ENCODE measurements around the gene CD207. TPM values are rescaled to one million over a fixed set of nuclear protein-coding genes. Genes with fewer than 3 reads are reported as not detected.

Gene CD207
- total RNA-seq, 4 donors from 2014 or later, result 0.39 to 0.92 TPM; not detected in 2

GRCh38 chr2:70830366-70830765, 5.2 kb downstream of the CD207 start:
- Histone ChIP-seq H3K4me3 (no peak overlapping the region), H3K4me1 (no peaks in the 10 kb centered on the region), H3K27ac (no peak overlapping the region), H3K9me3 (peaks cover 0 to 11% (median 0%) of the 10 kb centered on the region in 3 donors), H3K36me3 (no peaks in the 10 kb centered on the region), H3K27me3 (peaks cover 24% of the 10 kb centered on the region)
- 51 to 65% methylated on average over 5 of the region's 5 CpGs for WGBS, 2 donors (ENCODE audit: low coverage in 1 of 2)
- TF ChIP-seq POLR2AphosphoS5 (IDR thresholded peaks at IDR 0.05), result no peak
- TF ChIP-seq, protein P1, sequence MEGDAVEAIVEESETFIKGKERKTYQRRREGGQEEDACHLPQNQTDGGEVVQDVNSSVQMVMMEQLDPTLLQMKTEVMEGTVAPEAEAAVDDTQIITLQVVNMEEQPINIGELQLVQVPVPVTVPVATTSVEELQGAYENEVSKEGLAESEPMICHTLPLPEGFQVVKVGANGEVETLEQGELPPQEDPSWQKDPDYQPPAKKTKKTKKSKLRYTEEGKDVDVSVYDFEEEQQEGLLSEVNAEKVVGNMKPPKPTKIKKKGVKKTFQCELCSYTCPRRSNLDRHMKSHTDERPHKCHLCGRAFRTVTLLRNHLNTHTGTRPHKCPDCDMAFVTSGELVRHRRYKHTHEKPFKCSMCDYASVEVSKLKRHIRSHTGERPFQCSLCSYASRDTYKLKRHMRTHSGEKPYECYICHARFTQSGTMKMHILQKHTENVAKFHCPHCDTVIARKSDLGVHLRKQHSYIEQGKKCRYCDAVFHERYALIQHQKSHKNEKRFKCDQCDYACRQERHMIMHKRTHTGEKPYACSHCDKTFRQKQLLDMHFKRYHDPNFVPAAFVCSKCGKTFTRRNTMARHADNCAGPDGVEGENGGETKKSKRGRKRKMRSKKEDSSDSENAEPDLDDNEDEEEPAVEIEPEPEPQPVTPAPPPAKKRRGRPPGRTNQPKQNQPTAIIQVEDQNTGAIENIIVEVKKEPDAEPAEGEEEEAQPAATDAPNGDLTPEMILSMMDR (IDR thresholded peaks at IDR 0.05), result no peak
- no peak for TF ChIP-seq POLR2A (IDR thresholded peaks at IDR 0.05)
- TF ChIP-seq EP300 (IDR thresholded peaks at IDR 0.05), result no peak
- ATAC-seq, result no peak

GRCh38 chr2:70829916-70830315, 5.7 kb downstream of the CD207 start:
- ATAC-seq, result no peak
- WGBS, 2 donors (ENCODE audit: low coverage in 1 of 2), result 83 to 86% methylated on average over 1 of the region's 1 CpG
- H3K9me3 ChIP-seq, result peaks cover 0 to 11% (median 0%) of the 10 kb centered on the region in 3 donors
- no peak overlapping the region for H3K27ac ChIP-seq
- no peak overlapping the region for H3K4me3 ChIP-seq
- TF ChIP-seq POLR2AphosphoS5 (IDR thresholded peaks at IDR 0.05), result no peak
- TF ChIP-seq EP300 (IDR thresholded peaks at IDR 0.05), result no peak
- TF ChIP-seq, protein P1 (IDR thresholded peaks at IDR 0.05), result no peak
- TF ChIP-seq POLR2A (IDR thresholded peaks at IDR 0.05), result no peak
- peaks cover 22% of the 10 kb centered on the region for H3K27me3 ChIP-seq
- no peaks in the 10 kb centered on the region for H3K4me1 ChIP-seq
- no peaks in the 10 kb centered on the region for H3K36me3 ChIP-seq

DNA sequence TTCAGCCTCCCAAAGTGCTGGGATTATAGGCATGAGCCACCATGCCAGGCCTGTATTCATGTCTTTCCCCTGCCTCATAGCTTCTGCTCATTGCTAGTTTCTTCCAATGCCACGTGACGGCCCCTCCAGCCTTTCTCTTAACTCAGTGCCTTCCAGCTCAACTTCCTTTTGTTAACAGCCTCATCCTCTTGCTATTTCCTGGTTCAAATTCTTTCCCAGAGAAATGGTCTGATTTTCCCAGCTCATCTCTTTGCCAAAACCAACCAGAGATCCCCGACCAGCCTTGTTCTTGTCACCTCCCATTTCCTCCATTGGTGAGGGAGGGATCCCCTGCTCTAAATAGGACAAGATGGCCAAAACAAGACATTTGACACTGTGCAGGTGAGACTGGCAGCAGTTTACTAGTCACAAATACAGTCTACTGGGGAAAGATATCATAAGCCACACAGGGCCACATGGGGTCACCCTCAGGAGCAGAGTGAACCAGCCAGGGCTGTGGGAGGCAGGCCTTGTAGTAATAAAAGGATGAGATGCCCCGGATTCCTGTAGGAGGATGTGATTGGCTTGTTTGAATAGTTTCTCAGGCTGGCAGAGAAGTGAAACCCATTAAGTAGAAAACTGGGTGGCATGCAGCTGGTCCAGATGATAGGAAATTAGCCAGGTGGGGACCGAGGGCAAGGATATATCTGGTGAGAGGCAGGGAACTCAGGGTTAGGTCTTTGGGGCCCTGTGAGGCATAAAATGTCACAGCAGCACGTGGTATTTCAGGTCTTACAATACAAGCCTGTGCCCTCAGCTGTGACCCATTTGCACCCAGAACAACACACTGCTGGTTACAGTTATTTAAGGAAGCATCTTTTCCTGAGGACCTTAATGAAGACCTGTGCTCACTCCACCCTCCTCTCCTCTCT, 6.4 kb downstream of the CD207 start:
- H3K36me3 ChIP-seq, result no peaks in the 10 kb centered on the region
- WGBS, 2 donors (ENCODE audit: low coverage in 1 of 2), result 59 to 73% methylated on average over 3 to 6 of the region's 6 CpGs
- no peak for ATAC-seq
- TF ChIP-seq POLR2A (IDR thresholded peaks at IDR 0.05) (no peak), POLR2AphosphoS5 (IDR thresholded peaks at IDR 0.05) (no peak)
- H3K4me1 ChIP-seq, result no peaks in the 10 kb centered on the region
- H3K9me3 ChIP-seq, result peaks cover 0 to 9% (median 0%) of the 10 kb centered on the region in 3 donors
- H3K4me3 ChIP-seq, result no peak overlapping the region
- H3K27ac ChIP-seq, result no peak overlapping the region
- peaks cover 15% of the 10 kb centered on the region for H3K27me3 ChIP-seq

GRCh38 chr2:70828115-70828514, 7.5 kb downstream of the CD207 start:
- TF ChIP-seq EP300 (IDR thresholded peaks at IDR 0.05) (no peak), POLR2A (IDR thresholded peaks at IDR 0.05) (no peak), POLR2AphosphoS5 (IDR thresholded peaks at IDR 0.05) (no peak)
- TF ChIP-seq, protein P1 (IDR thresholded peaks at IDR 0.05), result no peak
- Histone ChIP-seq H3K4me1 (no peaks in the 10 kb centered on the region), H3K36me3 (no peaks in the 10 kb centered on the region), H3K4me3 (no peak overlapping the region), H3K27me3 (peaks cover 5% of the 10 kb centered on the region), H3K9me3 (no peaks in the 10 kb centered on the region), H3K27ac (no peak overlapping the region)
- 68 to 80% methylated on average over 2 to 4 of the region's 5 CpGs for WGBS, 2 donors (ENCODE audit: low coverage in 1 of 2)
- ATAC-seq, result no peak

DNA sequence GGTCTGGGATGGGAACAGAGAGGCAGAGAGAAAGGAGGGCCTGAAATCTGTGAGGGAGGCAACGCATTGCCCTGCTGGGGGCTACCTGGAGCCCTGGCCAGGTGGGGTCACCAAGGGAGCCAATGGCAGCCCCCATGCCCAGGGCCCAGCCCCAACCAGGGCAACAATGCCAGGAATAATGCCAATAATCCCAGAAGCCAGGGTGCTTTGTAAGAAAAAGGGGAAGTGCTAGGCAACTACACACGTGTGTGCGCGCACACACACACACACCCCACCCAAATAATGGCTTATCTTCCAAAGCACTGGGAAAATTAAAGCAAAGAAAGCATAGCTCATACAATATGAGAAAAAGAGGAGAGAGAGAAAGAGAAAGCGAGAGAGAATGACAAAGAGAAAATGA, 8.2 kb downstream of the CD207 start:
- ATAC-seq, result no peak
- TF ChIP-seq POLR2A (IDR thresholded peaks at IDR 0.05) (no peak), EP300 (IDR thresholded peaks at IDR 0.05) (no peak), POLR2AphosphoS5 (IDR thresholded peaks at IDR 0.05) (no peak)
- TF ChIP-seq, protein P1 (IDR thresholded peaks at IDR 0.05), result no peak
- WGBS, 2 donors (ENCODE audit: low coverage in 1 of 2), result 65 to 80% methylated on average over 4 of the region's 5 CpGs

More for the DNA sequence above, 8.2 kb downstream of the CD207 start:
- Histone ChIP-seq H3K36me3 (no peaks in the 10 kb centered on the region), H3K4me1 (no peaks in the 10 kb centered on the region), H3K27me3 (peaks cover 5% of the 10 kb centered on the region), H3K4me3 (no peak overlapping the region), H3K27ac (no peak overlapping the region), H3K9me3 (no peaks in the 10 kb centered on the region)

All from gastroesophageal sphincter (tissue), 4 donors.